Fibroblast of upper back skin (primary cell): ENCODE data around the gene RSL24D1.

Experiments used
- DNase-seq: peaks from one replicate; pipeline ENCODE4 v3.0.0-alpha.2; 2013

Gene RSL24D1

DNA sequence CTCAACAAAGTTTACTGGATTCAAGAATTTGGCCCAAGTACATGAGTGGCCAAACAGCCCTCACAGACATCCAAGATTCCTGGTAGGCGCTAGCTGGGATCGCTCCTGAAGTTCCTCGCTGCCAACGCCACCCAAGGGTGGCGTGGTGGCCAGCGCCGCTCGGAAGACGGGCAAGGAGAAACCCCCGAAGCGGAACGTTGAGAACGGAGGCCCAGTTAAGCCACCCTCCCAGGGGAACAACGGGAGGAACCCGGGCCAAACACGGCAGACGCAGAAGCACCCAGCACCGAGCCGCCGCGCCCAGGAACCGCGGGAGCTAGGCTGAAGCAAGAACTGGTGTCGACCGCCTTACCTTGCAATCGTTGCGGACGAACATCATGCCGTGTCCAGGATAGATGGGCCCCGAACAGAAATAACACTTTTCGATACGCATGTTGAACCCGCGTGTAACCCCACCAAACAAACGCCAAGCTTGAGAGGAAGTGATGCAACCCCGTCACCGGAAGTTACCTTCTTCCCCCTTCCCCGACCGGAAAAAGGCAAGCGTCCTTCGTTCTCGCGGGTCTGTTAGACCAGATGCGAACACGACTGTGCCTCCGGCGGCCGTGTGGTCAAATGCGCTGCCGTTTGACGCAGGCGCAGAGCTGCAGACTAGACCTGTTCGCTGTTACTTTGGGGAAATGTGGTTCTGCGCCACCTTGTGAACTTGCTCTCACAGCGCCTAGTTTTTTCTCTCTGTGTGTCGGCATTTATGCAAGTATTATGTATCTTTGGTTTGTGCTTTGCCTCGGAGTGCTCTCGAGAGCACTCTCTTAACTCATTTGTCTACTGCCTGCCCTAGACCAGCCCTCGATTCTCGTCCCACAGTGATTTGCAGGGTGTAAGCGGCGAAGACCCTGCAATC, at the start of gene RSL24D1:
Gene RSL24D1 (minus strand): TSS at position 484 of the 904 bp plus-strand sequence. CDS start 51 bp downstream, at position 433.
- peak; percentile 99 for DNase-seq

GRCh38 chr15:55245059-55245458, 48.3 kb upstream of the RSL24D1 start:
- DNase-seq, result no peak

- peak; percentile 66 for DNase-seq
These were observed 45.1 kb upstream of the RSL24D1 start for GRCh38 chr15:55241891-55242290.

DNA sequence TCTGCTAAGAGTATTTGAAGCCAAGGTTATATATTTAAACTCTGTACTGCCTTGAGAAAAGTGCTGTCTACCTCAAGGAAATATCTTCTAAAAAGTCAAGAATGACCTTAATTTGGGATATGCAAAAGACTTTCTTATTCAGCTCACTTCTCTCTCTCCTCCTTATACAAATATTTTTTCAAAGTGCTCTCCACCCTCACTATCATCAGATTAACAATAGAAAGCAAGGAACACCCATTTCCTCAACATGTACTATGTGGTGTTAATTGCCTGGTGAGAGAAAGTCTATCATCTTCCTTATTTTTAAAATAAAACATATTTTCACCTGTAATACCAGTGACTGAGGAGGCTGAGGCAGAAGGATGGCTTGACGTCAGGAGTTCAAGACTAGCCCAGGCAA, 44.4 kb upstream of the RSL24D1 start:
- no peak for DNase-seq

- no peak for DNase-seq
These were observed 43.5 kb upstream of the RSL24D1 start for GRCh38 chr15:55240125-55240760.

GRCh38 chr15:55239440-55240124, 42.8 kb upstream of the RSL24D1 start:
- no peak for DNase-seq

GRCh38 chr15:55238877-55239276, 42.1 kb upstream of the RSL24D1 start:
- no peak for DNase-seq

- no peak for DNase-seq
These were observed 40.7 kb upstream of the RSL24D1 start for GRCh38 chr15:55237219-55238130.

GRCh38 chr15:55235546-55236036, 38.9 kb upstream of the RSL24D1 start:
- no peak for DNase-seq

DNA sequence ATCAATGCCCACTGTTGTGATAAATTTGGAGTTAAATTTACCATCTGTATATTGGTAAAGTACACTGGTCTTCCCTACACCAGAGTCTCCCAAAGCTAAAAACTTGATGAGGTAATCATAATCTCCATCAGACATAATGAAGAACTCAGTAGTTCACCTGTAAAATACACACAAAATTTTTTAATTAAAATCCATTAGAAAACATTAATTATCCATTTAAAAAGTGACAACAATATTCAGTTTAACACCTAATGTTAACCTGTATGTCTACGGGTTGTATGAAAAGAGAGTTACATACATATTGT, 38.0 kb upstream of the RSL24D1 start:
- DNase-seq, result no peak

GRCh38 chr15:55234104-55234799, 37.5 kb upstream of the RSL24D1 start:
- DNase-seq, result no peak

GRCh38 chr15:55231455-55231854, 34.7 kb upstream of the RSL24D1 start:
- DNase-seq, result no peak

- DNase-seq, result no peak
These were observed 34.2 kb upstream of the RSL24D1 start for GRCh38 chr15:55230953-55231352.

GRCh38 chr15:55230051-55230670, 33.4 kb upstream of the RSL24D1 start:
- no peak for DNase-seq

GRCh38 chr15:55226127-55226526, 29.4 kb upstream of the RSL24D1 start:
- DNase-seq, result no peak

DNA sequence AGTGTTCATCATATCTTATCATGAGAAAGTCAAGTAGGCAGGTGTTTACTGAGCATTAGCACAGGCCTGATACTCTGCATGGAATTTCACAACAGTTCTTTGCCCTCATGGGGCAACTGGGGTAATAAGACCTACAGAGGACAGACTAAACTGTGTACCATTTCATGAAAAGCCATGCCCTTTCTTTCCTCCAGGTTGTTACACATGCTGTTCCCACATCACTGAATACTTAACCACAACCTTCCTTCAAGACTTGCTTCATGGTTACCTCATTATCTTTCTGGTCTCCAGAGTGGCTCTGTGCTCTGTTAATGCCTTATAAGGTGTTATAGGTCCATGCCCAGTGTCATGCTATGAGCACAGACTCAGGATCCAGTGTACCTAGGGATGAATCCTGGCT, 28.2 kb upstream of the RSL24D1 start:
- peak; percentile 8 for DNase-seq

GRCh38 chr15:55222588-55222987, 25.8 kb upstream of the RSL24D1 start:
- no peak for DNase-seq

DNA sequence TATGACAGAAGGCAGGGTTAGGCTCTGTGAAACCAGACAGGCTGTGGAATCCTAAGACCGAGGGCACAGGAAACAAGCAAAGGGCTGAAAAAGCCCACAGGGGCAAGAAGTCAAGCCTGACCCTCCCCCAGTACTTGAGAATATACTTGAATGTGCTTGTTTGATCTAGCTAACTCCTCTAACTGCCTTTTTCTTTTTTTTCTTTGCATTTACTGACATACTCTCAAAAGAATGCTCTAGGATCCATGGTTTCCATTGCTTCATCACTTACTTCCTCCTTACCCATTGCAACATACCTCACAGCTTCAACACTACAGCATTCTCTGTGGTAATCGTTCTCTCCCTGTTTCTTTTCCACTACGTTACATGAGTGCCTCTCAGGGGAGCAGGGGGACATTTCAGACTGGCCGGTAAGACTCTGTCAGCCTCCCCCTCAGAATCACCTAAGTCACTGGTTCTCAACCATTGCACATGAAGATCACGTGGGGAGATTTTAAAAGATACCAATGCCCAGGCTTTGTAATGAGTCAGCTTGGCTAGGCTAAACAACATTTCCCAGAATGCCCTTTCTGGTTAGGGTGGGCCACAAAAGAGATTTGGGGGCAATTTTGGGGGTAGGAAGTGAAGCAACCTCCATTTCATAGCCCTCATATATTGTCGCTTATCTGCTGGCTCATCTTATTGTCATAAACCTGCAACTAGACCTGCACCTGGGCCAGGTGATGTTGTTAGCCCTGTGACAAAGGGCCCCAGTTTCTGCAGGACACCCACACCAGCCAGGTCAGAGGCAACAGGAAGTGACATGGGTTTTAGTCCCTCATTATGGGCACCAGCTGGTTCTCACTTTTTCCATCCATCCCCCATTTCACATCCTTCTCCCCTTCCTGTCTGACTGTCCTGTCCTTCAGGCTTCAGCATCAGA, 24.6 kb upstream of the RSL24D1 start:
- DNase-seq, result peak; percentile 94

DNA sequence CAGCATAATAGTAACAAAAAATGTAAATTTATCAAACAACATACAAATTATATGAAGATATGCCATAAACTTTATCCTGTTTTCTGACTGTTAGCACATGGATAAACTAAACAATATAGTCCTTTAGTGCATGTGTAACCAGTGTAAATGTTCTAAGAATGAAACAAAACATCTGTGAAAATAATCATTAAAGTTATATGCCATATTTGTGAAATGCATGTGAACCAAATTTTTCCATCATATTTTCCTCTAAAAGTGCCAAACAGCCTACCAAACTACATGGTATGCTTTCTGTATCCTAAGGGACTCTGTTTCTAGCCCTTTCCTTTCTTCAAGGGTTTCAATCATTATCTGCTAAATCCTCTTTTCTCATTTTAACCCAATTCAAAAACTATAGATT, 23.9 kb upstream of the RSL24D1 start:
- no peak for DNase-seq

GRCh38 chr15:55218056-55218455, 21.3 kb upstream of the RSL24D1 start:
- DNase-seq, result peak; percentile 18
